ENCODE data around the gene MYLK.

MYLK gene

DNA sequence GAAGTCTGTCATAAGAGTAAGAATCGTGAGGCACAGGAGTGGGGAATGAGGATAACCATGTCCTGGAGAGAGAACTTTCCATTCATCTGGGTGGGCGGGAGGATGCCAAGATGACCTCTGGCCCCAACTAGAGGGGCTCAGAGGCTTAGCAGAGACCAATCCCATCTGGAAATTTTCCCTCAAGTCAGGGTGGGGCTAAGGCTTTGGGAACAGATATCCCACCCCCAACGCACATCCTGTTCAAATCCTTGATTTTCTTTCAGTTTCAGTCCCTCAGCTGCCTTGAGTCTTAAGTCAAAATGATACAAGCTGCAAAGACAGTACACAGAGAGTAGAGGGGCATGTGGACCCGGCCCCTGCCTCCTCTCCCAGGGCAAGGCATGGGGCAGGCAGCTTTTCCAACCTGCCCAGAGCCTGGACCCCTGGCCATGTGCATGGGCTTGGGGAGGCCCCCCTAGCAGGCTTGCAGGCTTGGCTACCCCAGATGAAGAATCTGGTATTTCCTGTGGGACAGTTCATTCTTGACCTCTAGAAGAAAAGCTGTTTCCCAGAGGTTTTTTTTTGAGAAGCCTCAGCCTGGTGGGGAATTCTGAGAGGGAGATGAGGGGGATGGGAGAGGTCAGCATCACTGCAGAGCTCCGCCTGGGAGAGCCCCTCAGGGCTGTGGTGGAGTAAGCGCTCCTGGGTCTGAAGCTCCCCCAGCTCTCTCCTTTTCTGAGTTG is 189.6 kb downstream of the MYLK start:
- DNase-seq = no peak

- DNase-seq = no peak
Observed at GRCh38 chr3:123693584-123694190, 190.4 kb downstream of the MYLK start.

- no peak for DNase-seq
Observed at GRCh38 chr3:123692671-123693070, 191.5 kb downstream of the MYLK start.

DNA sequence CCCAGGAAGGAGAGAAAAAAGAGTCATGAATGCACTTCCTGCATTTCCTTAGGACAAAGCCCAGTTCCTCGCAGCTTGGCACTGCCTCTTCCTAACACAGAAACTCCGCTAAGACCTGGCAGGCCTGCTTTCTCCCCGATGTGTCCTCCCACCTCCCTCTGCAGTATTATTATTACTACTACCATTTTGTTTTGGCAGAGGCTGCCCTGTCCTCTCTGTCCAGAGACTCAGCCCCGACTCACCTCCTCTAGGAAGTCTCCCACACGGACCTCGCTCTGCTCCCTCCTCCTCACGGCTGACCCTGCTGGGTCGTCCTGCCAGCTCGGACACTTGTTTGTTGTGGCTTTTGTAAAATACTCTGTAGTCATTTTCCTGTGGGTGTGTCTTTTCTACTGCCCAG is 192.1 kb downstream of the MYLK start:
- DNase-seq = no peak

- no peak for DNase-seq
Observed at GRCh38 chr3:123689831-123690230, 194.3 kb downstream of the MYLK start.

DNA sequence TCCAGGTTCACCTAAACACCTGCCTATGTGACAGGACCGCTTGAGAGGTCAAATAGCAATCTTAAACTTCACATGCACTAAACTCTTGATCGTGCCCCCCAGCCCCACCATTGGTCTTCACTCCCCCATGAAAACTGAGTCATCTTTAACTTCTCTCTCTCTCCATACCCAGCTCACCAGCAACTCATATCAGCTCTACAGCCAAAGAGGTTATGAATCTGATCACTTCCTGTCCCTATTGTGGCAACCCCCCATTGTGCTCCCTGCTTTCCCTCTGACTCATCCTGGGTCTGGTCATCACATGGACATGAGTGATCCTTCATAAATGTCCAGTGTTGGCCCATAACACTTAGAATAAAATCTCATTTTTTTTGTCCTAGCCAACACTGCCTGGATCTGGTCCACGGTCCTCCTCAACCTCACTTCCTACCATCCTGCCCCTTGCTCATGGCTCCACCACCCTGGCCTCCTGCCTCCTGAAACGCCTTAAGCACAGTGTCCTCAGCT is 195.8 kb downstream of the MYLK start:
- DNase-seq = no peak

GRCh38 chr3:123687286-123687685 is 196.8 kb downstream of the MYLK start:
- DNase-seq = no peak

DNA sequence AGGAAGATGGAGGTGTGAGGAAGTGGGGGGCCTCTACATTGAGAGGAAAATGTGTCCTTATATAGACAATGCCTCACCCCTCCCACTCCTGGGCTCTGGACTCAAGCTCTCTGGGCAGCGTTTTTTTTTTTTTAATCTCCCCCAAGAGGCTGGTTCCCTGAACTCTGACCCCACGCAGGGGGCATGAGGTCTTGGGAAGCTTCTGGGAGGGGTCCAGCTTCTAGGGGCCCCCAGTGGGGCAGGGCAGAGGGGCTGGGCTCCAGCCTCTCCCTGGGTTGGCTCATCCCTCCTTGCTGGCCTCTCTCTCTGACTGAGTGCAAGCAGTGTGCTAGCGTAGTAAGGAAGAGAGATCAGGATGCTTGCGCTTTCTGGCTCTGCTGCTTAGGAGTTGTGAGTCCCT is 197.9 kb downstream of the MYLK start:
- no peak for DNase-seq

GRCh38 chr3:123685780-123686179 is 198.4 kb downstream of the MYLK start:
- no peak for DNase-seq

GRCh38 chr3:123684636-123685035 is 199.5 kb downstream of the MYLK start:
- DNase-seq = no peak

DNA sequence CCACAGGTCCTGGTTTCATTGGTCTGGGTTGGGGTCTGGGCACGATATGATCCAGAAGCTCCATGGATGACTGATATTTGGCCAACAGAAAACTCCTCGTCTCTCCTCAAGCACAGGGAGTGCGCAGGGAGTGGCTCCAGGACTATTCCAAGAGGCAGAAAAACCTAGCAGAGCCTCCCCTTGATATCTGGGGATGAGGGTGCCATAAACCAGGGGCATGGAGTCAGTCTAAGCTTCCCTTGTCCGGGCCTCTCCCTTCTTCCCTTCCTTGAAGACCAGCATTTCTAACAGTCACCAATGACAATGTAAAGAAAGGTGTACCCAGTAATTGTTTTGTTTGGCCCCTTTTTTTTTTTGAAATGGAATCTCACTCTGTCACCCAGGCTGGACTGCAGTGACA is 199.9 kb downstream of the MYLK start:
- no peak for DNase-seq

DNA sequence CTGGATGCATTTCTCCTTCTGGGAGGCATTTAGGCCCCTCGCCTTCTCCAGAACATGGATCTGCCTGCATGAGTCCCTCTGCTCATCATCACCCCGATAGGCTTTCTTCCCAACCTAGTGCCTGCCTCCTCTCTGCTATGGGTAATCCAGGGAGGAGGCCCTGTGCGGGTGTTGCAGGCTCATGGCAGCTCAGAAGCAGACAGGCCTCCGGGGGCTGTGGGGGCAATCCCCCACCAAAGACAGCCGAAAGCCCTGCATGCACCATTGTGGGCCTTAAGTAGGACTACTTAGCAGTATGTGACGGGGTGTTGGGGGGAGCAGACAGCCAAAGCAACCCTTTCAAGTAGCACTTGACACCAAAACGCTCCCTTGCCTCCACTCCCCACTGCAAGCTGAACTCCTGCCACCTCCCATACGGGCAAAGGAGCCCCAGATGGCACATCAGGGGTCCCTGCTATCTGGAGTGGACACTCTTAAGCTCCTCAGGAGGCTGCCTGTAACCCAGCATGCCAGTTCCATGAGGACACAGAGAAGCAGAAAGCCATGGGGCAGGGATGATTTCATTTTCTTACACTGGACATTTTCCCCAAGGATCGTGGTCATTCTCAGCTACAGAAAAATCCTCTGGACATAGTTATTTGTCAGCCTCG is 200.5 kb downstream of the MYLK start:
- DNase-seq = no peak

DNA sequence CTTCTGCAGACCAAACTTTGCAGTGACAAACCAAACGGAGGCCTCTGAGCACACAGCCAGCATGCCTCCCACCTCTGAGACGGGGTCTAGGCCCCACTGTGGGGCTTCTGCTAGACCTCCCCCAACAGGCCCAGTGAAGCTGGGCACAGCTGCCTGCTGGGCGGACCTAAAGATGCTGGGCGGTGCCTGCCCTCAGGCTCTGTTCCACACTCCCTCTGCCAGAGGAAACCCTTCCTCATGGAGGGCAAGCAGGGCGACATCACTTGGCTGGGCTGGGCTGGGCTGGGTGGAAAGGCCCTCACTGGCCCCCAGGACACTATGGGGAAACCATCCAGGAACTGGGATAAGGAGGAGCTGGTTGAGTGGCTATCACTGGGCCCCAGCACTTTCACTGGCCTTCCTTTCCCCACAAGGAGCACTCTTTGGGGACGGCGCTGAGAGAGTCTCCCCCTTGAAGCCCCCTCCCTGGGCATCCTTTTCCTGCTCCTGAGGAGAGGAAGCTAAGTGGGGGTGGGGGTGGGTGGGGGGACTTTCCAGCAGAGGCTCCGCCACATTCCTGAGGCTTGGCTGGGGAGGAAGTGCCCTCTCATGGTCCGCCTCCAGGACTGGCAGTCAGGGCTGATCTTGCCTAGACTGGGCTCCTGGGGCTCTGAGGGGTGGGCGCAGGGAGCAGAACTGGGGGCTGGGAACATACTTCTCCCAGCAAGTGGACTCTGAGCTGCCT is 201.2 kb downstream of the MYLK start:
- DNase-seq = no peak

DNA sequence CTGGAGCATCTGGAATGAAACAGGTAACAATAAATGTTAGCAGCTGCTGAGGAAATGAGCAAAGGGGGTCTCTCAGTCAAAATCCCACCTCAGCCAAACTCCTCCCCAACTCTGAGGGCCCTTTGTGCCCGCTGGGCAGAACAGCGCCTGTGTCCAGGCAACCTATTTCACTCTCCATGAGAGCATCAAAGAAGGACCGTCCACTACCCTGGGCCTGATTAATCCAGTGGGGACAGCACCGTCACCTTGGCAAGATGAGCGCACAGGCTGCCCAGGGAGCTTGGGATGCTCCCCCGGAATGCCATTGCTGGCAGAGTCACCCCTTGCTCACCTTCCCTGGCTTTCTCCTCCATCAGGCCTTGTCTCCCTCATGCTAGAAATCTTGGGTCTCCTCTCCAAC is 201.8 kb downstream of the MYLK start:
- DNase-seq = no peak

DNA sequence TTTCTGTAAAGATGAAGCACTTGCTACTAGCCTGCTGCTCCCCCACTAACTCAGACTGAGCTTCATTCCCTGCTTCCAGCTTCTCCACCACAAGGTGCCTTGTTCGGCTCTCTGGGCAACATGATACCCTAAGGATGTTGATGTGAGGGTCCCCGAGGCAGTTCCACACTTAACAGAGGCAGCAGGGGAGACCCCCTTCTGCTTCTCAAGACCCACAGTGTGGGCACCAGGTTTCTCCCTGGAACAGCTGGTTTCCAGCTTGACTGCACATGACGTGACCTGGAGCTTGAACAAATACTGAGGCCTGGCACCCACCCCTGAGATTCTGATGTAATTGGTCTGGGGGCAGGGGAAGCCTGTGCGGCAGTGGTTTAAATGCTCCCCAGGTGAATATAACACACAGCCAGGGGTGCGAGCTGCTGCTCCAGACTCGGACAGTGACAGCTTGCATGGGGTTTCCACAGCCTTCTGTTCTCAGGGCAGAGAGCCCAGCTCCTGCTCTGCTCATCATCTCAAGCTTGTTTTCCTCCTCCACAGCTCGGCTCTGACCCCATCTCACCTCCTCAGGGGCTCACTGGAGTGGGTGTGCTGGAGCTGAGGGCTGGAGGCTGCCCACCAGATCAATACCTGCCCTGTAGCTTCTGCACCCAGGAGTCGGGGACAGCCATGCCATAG is 204.3 kb downstream of the MYLK start:
- DNase-seq = no peak

DNA sequence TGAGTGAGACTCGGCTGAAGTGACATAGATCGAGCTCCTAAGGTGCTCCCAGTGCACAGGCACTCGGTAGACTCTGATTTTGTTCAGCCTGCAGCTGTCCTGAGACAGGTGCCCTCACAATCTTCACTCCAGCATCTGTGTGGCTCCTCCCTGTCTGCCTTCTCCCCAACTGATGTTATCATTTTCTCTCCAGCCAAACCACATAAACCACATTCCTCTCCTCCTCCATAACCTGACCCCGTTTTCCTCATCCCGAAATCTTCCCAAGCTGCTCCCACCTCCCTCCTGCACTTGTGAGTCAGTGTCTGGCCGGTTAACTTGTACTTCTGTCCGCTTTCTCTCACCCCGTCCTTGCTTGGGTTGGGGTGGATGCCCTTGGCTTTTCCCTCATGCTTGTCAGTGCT is 206.0 kb downstream of the MYLK start:
- DNase-seq = no peak

DNA sequence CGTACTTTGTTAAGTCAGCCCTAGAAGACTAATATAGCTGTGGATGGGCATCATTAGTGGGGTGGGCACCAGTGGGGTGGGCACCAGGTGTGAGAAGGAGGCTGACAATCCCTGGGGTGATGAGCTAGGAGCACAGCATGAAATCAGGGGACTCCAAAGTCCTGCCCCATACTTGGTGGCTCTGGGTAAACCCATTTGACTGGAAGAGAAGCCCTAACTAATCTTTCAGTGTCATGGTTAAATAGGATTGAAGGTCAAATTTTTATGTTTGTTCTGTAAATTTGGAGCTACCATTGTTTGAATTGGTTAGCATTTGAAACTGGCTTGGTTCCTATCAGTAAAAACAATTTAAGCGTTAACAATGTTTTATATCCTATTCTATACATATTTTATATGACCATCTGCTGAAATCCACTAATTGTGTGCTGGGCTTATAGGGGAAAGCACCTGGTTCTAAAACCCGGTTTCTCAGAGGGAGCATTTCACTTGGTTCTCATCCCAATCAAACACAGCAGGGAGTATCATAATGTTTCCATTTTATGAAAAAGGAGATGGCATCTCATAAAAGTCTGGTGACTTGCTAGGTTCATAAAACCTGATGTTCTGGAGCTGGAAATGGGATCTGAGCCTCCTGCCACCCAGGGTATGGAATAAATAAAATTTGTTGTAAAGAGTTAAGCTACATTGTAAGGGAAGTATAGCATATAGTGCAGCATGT is 211.5 kb downstream of the MYLK start:
- DNase-seq = no peak

GRCh38 chr3:123670743-123671142 is 213.4 kb downstream of the MYLK start:
- no peak for DNase-seq

- DNase-seq = no peak
Observed at GRCh38 chr3:123668906-123669305, 215.2 kb downstream of the MYLK start.

- DNase-seq = no peak
Observed at GRCh38 chr3:123667784-123668183, 216.3 kb downstream of the MYLK start.

GRCh38 chr3:123664753-123665152 is 219.4 kb downstream of the MYLK start:
- DNase-seq = no peak

DNA sequence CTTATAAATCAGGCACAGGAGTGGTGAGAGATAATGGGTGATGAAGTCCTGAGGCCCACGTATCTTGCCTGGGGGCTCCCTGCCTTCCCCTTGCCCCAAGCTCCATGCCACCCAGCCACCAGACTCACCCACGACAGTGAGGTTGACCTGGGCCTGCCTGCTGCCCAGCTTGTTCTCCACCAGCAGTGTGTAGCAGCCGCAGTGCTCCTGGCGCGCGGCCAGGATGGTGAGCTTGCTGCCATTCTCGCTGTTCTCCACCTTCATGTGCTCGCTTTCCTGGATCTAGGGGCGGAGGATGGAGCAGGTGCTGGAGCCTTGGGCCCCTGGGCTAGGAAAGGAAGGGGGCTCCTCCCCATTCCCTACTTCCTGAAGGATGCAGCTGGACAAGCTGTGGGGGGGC is 220.2 kb downstream of the MYLK start:
- no peak for DNase-seq
